Occipital lobe (tissue), 2 donors: ENCODE data around the gene RPL29. TPM values are rescaled to one million over a fixed set of nuclear protein-coding genes. Genes with fewer than 3 reads are reported as not detected.

Source experiments
- DNase-seq: peaks from one replicate; lab custom pipeline; 2025; lab: John Stamatoyannopoulos, UW
- total RNA-seq: library from RNA; depleted of rRNA; stranded (reverse); fragments of >200 nt; gene quantifications from one replicate; pipeline ENCODE4 v1.2.3, GENCODE V29; 2014

RPL29 gene
- total RNA-seq, 1 donor from 2014 or later: 778 TPM

GRCh38 chr3:51983578-51984268, 12.0 kb downstream of the RPL29 start:
- DNase-seq: no peak

- DNase-seq: peak; percentile 67
Observed at GRCh38 chr3:51982838-51983577, 12.7 kb downstream of the RPL29 start, which contains the start of gene ACY1. TSS of gene ACY1 (plus strand) at chr3:51983535. CDS start at chr3:51984065, 530 bp downstream.

GRCh38 chr3:51982352-51982837, 13.3 kb downstream of the RPL29 start:
- no peak for DNase-seq

- no peak for DNase-seq
Observed at GRCh38 chr3:51980253-51980652, 15.4 kb downstream of the RPL29 start.

GRCh38 chr3:51978143-51978502, 17.6 kb downstream of the RPL29 start:
- DNase-seq: no peak

- DNase-seq: no peak
Observed at GRCh38 chr3:51977446-51978142, 18.1 kb downstream of the RPL29 start.

GRCh38 chr3:51975852-51976549, 19.7 kb downstream of the RPL29 start:
- DNase-seq: peak; percentile 75

- DNase-seq: peak; percentile 69
Observed at GRCh38 chr3:51974963-51975851, 20.5 kb downstream of the RPL29 start, which contains the start of gene ABHD14A. TSS of gene ABHD14A (plus strand) at chr3:51975064. CDS start at chr3:51975136, 72 bp downstream.

- DNase-seq: no peak
Observed at GRCh38 chr3:51974277-51974962, 21.3 kb downstream of the RPL29 start.

- no peak for DNase-seq
Observed at GRCh38 chr3:51971350-51971749, 24.3 kb downstream of the RPL29 start.

GRCh38 chr3:51970606-51971300, 24.9 kb downstream of the RPL29 start:
- no peak for DNase-seq

GRCh38 chr3:51969841-51970240, 25.9 kb downstream of the RPL29 start:
- DNase-seq: no peak

GRCh38 chr3:51968883-51969678, 26.6 kb downstream of the RPL29 start:
- no peak for DNase-seq

- DNase-seq: no peak
Observed at GRCh38 chr3:51968170-51968775, 27.4 kb downstream of the RPL29 start.

- DNase-seq: peak; percentile 72
Observed at GRCh38 chr3:51967384-51968169, 28.1 kb downstream of the RPL29 start, which contains the start of gene PCBP4. TSS of gene PCBP4 (minus strand) at chr3:51967454. CDS start at chr3:51961240, 6,214 bp downstream.

- DNase-seq: no peak
Observed at GRCh38 chr3:51966922-51967383, 28.7 kb downstream of the RPL29 start.

GRCh38 chr3:51966486-51966885, 29.2 kb downstream of the RPL29 start:
- no peak for DNase-seq
